HG03103 (cell line): ENCODE results near the gene RUNDC1.
"Not testable (repeated sequence)": the region's sequence is repeated elsewhere in the genome, so short reads cannot be mapped to it uniquely, and the experiment has no call there.

Source experiments
- ATAC-seq: cut with Tn5 transposase; IDR thresholded peaks from one replicate; pipeline ENCODE4 v1.9.1; 2021; ENCODE audit warnings: low read depth; ENCODE audit not compliant: unreplicated experiment

The RUNDC1 gene

DNA sequence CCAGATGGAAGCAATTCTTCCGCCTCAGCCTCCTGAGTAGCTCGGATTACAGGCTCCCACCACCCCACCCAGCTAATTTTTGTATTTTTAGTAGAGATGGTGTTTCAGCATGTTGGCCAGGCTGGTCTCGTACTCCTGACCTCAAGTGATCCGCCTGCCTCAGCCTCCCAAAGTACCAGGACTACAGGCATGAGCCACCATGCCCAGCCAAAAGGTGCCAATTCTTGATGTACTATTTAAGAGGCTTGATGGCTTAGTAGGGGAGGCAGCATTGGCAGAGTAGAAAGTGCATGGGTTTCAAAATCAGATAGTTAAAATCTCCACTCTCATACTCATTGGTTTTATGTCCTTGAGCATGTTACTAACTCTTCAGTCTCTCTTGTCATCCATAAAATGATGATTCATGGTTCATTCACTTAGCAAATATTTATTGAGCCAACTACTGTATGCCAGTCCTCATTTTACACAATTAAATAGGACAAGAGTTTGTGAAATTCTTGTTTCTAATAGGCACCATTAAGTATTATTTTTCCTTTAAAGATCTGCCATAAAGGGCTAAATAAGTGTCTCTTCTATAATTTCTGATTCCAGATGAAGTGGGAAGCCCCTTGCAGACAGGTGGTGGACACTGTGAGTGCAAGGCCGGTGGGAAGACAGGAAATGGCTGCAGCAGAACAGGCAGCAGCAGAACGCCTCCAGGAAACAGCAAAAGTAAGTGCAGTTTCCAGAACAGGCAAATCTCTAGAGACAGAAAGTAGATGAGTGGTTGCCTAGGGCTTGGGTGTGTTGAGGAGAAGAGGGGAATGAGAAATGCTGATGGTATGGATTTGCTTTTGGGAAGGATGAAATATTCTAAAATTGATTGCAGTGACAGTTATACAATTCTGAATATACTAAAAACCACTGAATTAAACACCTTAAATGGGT lies 9.6 kb downstream of the RUNDC1 start:
- ATAC-seq = no peak

DNA sequence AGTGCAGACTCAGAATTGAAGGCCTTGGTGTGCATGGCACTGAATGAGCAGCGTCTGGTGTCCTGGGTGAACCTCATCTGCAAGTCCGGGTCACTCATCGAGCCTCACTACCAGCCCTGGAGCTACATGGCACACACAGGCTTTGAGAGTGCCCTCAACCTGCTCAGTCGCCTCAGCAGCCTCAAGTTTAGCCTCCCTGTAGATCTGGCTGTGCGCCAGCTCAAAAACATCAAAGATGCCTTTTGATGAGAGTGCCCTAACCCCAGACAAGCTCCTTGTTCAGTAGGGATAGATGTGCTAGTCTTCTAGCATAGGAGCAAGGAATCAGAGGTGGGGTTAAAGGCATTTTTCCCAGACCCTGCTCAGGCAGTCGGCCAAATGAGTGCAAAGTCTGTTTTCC lies 11.1 kb downstream of the RUNDC1 start:
- no peak for ATAC-seq

- ATAC-seq = no peak
Observed at GRCh38 chr17:42992872-42993271, 12.5 kb downstream of the RUNDC1 start.

DNA sequence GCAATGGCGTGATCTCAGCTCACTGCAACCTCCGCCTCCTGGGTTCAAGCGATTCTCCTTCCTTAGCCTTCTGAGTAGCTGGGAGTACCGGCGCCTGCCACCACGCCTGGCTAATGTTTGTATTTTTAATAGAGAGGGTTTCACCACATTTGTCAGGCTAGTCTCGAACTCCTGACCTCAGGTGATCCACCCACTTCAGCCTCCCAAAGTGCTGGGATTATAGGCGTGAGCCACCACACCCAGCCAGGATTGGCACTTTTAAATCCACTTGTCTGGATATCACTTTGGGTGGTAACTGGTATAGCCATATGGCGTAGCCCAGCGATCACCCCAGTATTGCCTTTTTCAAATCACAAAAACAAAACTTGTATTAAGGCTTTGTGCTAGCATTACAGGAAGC lies 13.5 kb downstream of the RUNDC1 start:
- ATAC-seq = not testable (repeated sequence)

DNA sequence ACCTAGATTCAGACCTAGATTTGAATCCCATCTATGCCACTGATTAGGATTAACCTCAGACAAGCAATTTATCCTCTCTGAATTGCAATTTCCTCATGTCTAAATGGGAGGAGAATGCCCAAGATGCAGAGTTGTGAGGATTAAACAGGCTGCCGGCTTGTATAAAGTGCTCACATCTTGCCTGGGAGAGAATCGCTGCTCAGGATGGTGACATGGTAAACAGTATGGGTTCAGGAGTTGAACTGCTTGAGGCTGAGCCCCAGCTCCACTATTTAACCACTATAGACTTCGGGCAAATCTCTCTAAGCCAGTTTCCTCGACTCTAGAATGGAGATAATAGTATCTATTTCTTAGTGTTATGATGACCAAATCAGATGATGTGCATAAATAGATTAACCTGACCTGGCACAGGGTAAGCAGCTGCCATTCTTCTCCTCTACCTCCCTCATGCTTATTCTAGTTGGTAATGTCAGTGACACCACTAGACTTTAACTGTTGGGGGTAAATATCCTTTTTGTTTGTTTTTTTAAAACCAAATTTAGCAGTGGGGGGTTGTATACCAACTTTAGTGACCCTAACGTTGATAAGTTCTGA lies 17.1 kb downstream of the RUNDC1 start:
- no peak for ATAC-seq

DNA sequence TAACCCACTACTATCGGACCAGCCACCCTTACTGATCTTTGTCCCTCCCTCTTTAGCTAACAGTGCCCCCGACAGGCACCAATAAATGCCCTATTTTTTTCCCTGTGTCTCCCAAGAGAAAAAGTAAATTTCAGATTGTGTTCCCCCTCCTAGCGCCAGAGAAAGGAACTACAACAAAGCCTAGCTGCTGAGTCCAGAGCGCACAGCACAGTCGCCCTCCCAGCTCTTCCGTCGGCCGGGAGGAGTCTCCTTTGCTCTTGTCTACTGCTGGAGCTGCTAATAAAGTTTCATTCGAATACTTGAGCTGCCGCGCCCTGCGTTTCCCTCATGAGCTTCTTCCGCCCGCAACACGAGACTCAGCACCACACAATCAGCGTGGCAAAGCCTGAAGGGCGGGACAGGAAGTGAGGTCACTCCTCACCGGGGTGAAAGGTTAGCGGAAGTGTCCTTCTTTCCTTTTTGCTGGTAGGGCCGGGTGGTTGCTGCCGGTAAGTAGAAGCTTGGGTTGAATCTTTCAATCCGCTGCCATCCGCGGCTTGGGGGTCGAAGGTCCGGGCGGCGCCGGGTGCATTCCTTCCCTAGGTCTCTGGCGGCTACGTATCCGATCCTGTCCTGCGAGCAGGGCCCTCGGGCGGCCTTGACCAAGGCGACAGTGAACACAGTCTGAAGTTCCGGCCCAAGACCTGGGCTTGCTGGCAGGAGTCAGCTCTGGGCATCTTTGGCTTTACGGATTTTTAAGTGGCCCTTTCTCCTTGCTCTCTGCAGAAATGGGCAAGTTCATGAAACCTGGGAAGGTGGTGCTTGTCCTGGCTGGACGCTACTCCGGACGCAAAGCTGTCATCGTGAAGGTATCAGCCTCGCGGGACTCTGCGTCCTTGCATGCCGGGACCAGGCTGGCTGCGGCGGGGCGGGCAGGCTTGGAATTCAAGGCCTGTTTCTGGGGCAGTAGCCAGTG lies 17.9 kb downstream of the RUNDC1 start, which contains the start of gene RPL27:
RPL27 (plus strand) TSS at position 436 of the 955 bp plus-strand sequence; CDS start at position 768, 332 bp downstream.
- ATAC-seq = peak; percentile 83

GRCh38 chr17:42999003-42999525 lies 18.7 kb downstream of the RUNDC1 start:
- no peak for ATAC-seq

- ATAC-seq = not testable (repeated sequence)
Observed at GRCh38 chr17:43000894-43001293, 20.5 kb downstream of the RUNDC1 start.

DNA sequence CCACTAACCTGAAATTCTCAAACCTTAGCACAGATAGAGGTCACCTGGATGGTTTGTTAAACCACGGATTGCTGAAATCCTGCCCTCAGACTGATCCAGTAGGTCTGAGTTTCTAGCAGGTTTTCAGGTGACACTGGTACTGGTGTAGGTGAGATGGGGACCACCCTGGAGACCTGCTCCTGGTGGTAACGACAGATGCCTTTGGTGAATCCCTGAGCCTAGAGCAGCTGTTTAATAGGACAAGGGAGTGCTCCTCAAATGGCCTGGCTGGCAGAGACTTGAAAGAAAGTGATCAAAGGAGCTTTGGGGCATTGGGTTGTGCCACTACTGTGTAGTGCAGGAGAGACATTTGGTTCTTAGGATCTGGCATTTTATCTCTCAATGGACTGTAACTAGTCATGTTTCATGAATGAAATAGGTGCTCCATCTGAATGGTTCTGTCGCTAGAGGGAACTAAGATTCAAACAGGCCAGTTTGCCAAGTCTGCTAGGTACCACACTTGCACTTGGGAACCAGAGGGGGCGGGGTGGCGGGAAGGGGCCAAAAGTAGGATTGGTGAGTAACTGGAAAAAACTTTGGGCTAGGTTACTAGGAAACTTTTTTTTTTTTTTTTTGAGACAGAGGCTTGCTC lies 23.3 kb downstream of the RUNDC1 start:
- no peak for ATAC-seq

DNA sequence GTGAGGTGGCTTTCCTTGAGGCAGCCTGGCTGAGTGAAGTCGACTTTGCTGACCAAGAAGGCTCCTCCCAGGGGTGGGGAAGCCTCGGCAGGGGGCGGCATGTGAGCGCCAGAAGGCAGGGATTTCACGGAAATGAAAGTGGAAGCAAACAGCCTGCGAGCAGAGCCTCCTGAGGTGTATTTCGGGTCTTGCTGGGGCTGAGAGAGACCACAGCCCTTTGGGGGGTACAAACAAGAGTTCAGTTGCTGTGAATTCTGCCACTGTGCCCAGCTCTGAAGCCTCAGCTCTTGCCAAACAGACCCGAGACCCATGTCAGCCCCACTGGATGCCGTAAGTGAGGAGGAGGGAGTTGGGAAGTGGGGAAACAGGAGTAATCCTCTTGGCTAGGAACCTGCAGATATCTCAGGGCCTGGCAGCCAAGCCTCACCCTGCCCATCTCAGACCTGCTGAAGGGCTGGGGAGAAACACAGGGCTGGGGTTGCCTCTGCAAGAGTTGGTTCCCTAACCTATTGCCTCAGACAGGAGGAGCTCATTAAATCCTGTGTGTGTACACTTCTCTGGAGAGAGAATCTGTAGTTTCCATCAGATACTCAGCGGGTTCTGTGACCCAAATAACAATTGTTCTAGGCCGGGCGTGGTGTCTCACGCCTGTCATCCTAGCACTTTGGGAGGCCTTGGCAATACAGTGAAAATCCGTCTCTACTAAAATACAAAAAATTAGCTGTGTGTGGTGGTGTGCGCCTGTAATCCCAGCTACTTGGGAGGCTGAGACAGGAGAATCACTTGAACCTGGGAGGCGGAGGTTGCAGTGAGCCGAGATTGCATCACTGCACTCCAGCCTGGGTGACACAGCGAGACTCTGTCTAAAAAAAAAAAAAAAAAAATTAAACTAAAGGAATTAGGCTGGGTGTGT lies 26.5 kb downstream of the RUNDC1 start, which contains the start of gene IFI35:
IFI35 (plus strand) TSS at position 146 of the 913 bp plus-strand sequence; CDS start at position 310, 164 bp downstream.
- ATAC-seq = no peak

GRCh38 chr17:43010667-43011308 lies 30.4 kb downstream of the RUNDC1 start:
- ATAC-seq = no peak

- no peak for ATAC-seq
Observed at GRCh38 chr17:43011728-43012472, 31.5 kb downstream of the RUNDC1 start.

DNA sequence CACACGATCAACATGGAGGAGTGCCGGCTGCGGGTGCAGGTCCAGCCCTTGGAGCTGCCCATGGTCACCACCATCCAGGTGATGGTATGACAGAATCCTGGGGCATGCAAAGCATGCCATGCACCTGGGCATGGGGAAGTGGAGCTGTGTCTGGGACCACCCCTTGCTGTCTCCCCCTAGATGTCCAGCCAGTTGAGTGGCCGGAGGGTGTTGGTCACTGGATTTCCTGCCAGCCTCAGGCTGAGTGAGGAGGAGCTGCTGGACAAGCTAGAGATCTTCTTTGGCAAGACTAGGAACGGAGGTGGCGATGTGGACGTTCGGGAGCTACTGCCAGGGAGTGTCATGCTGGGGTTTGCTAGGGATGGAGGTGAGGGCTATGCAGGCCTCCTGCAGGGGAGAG lies 32.9 kb downstream of the RUNDC1 start:
- no peak for ATAC-seq

- no peak for ATAC-seq
Observed at GRCh38 chr17:43014020-43014648, 33.8 kb downstream of the RUNDC1 start.

GRCh38 chr17:43014649-43015542 lies 34.5 kb downstream of the RUNDC1 start:
- ATAC-seq = no peak

DNA sequence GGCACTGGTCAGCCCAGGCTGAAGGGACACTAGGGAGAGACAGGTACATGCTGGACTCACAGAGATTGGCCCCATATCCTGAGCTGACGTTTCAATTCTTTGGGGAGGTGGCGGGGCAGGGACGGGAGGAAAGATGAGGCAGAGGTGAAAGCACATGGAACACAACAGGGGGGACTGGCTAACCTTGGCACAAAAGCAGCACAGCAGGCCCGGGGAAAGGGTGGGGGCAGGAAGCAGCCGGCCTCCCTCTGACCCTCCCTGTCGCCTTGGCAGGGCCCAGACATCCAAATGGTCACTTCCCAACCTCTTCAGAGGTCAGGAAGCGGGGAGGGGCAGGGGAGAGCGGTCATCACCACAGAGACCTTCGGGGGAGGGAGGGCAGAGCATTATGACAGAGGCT lies 35.2 kb downstream of the RUNDC1 start:
- no peak for ATAC-seq
